Measurements from ENCODE around the gene CCDC89. TPM values are rescaled to one million over a fixed set of nuclear protein-coding genes. Genes with fewer than 3 reads are reported as not detected.

Gene CCDC89
- total and polyA plus RNA-seq, 2 of the 13 experiments (the other 11 are each of a cell fraction or from before 2014, with no cell fraction given), result 0.13 to 0.38 TPM

DNA sequence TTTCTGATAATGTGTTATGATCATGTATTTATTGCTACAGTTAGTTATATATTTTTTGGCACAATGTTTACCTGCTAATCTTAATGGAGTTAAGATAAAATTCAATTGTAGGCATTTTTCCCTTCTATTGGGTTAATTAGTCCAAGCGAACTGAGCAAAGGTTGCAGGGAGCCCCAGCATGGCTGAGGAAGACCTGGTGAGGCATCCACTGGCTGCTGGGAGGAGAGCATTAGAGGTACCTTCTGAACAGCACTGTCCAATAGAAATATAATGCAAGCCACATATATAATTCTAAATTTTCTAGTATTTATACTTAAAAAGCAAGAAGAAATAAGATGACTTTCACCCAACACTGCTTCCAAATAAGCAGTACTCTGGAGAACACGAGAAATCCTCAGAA lies 38.9 kb downstream of the CCDC89 start:
- H2AFZ ChIP-seq (ENCODE audit: low read length), result peak overlapping the region; percentile 79
- H3K27ac ChIP-seq (ENCODE audit: extremely low read length, insufficient read depth, low read length), result peak overlapping the region; percentile 77
- no peaks in the 10 kb centered on the region; a peak in 1 of 5 replicates for H3K27me3 ChIP-seq (ENCODE audit: control insufficient read depth in 1 of 2, insufficient read depth in 2 of 2, low read length in 2 of 2)
- no peaks in the 10 kb centered on the region for H4K20me1 ChIP-seq (ENCODE audit: insufficient read depth, low read length)
- peaks cover 18% of the 10 kb centered on the region for H3K4me1 ChIP-seq (ENCODE audit: insufficient read depth, low read length)
- H3K9ac ChIP-seq (ENCODE audit: insufficient read depth, low read depth, low read length), result peak overlapping the region; percentile 80
- H3K79me2 ChIP-seq (ENCODE audit: insufficient read depth, low read length), result peaks cover 17% of the 10 kb centered on the region
- DNase-seq (ENCODE audit: low spot score) (no peak), ATAC-seq (peak; percentile 26), FAIRE-seq (no peak)
- WGBS (ENCODE audit: low lambda C conversion rate), result 8% methylated on average over 2 of the region's 2 CpGs
- peak overlapping the region; percentile 88 for H3K4me2 ChIP-seq (ENCODE audit: low read depth, low read length)
- CTCF ChIA-PET (ENCODE audit: low intra/inter-chr PET ratio, low total read pairs), result no interaction called here
- H3K36me3 ChIP-seq (replicated peaks in 1 of 2; ENCODE audit: control insufficient read depth in 1 of 2, insufficient read depth in 2 of 2, low read length in 2 of 2), result no peaks in the 10 kb centered on the region; a peak in 1 of 5 replicates
- H3K9me3 ChIP-seq (ENCODE audit: low read length), result no peaks in the 10 kb centered on the region
- peak overlapping the region; percentile 81 to 83 (median 82) for H3K4me3 ChIP-seq (replicated peaks in 1 of 3; ENCODE audit: insufficient read depth in 1 of 3, low read depth in 2 of 3, low read length in 3 of 3)
- BruUV-seq (replicated peaks), result no TSS peak
- POLR2A ChIA-PET, result interaction anchor here (0.7 to 5.7 kb wide), 8 partner anchors 10 to 655 kb away, joined by 3 to 112 read pairs (median 4); partner anchors contain the start of genes CREBZF, DLG2, HIKESHI and PICALM
- TF ChIP-seq ZMAT5 (CRISPR knock-in tag; IDR thresholded peaks at IDR 0.05; ENCODE audit: borderline replicate concordance, low read depth) (no peak), SIX1 (CRISPR knock-in tag; IDR thresholded peaks at IDR 0.05; ENCODE audit: borderline replicate concordance) (no peak), HDAC6 (IDR thresholded peaks at IDR 0.05; ENCODE audit: low read depth, low read length) (no peak), ZNF777 (CRISPR knock-in tag; IDR thresholded peaks at IDR 0.05) (no peak), SALL2 (CRISPR knock-in tag; IDR thresholded peaks at IDR 0.05) (no peak), ONECUT2 (CRISPR knock-in tag; IDR thresholded peaks at IDR 0.05) (no peak)
- in situ Hi-C loops (cut with HindIII; ENCODE audit: extremely low pct_ligation_motif_present, low pct_unique_long_range_greater_than_20kb) (loop anchor here (25.0 kb wide), 1 partner anchor 615 kb away; no protein-coding TSS in a partner anchor), intact Hi-C loops (cut with micrococcal nuclease; ENCODE audit: unreplicated experiment) (loop anchor here (1.0 kb wide), 1 partner anchor 19 kb away; the partner anchor contains the start of gene TMEM126B)

DNA sequence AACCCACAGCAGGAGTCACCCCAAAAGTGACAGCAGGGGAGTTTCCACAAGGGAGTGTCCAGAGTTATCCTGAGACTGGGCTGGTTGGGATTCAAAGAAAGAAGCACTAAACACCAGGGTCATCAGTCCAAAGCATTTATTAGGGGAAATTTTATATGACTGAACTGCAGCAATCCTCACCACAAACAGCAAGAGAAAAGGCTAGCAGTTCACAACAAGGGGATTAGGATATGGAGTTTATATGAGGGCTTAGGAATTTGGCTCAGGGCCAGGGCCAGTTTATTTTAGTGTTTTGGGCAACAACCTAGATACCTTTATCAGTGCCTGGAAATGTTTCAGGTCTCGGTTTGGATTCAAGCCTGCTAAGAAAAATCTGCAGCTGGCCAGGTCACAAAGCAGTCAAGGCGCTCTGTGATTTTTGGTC lies 42.8 kb downstream of the CCDC89 start:
- TF ChIP-seq AKAP8 (CRISPR knock-in tag; IDR thresholded peaks at IDR 0.05), result no peak
- no peak for TF ChIP-seq MEF2D (CRISPR knock-in tag; IDR thresholded peaks at IDR 0.05)
- no peak for TF ChIP-seq JARID2 (CRISPR knock-in tag; IDR thresholded peaks at IDR 0.05; ENCODE audit: insufficient replicate concordance)
- no peak for TF ChIP-seq HNF1B (CRISPR knock-in tag; IDR thresholded peaks at IDR 0.05)
- no peak for TF ChIP-seq SP5 (CRISPR knock-in tag; IDR thresholded peaks at IDR 0.05; ENCODE audit: borderline replicate concordance, low read depth)
- no peak for TF ChIP-seq SNAPC2 (CRISPR knock-in tag; IDR thresholded peaks at IDR 0.05)
- TF ChIP-seq NFIB (CRISPR knock-in tag; IDR thresholded peaks at IDR 0.05; ENCODE audit: borderline replicate concordance), result no peak
- no peak for TF ChIP-seq GTF3A (CRISPR knock-in tag; conservative IDR thresholded peaks at IDR 0.05)

More for the DNA sequence above, 42.8 kb downstream of the CCDC89 start:
- H3K4me1 ChIP-seq (ENCODE audit: insufficient read depth, low read length), result peaks cover 5% of the 10 kb centered on the region
- no peak for FAIRE-seq
- peaks cover 2% of the 10 kb centered on the region for H3K79me2 ChIP-seq (ENCODE audit: insufficient read depth, low read length)
- intact Hi-C loops (cut with micrococcal nuclease; ENCODE audit: unreplicated experiment) (no loop called here), in situ Hi-C loops (cut with HindIII; ENCODE audit: extremely low pct_ligation_motif_present, low pct_unique_long_range_greater_than_20kb) (loop anchor here (25.0 kb wide), 1 partner anchor 619 kb away; no protein-coding TSS in a partner anchor)
- no peak overlapping the region for H2AFZ ChIP-seq (ENCODE audit: low read length)
- no TSS peak for BruUV-seq (replicated peaks)
- WGBS (ENCODE audit: low lambda C conversion rate), result 45% methylated on average over 2 of the region's 2 CpGs
- H3K9me3 ChIP-seq (ENCODE audit: low read length), result no peaks in the 10 kb centered on the region
- ChIA-PET POLR2A (no interaction called here), CTCF (ENCODE audit: low intra/inter-chr PET ratio, low total read pairs) (no interaction called here)
- ATAC-seq, result no peak
- H3K36me3 ChIP-seq (replicated peaks in 1 of 2; ENCODE audit: control insufficient read depth in 1 of 2, insufficient read depth in 2 of 2, low read length in 2 of 2), result no peaks in the 10 kb centered on the region
- H3K27ac ChIP-seq (ENCODE audit: extremely low read length, insufficient read depth, low read length), result no peak overlapping the region
- H3K9ac ChIP-seq (ENCODE audit: insufficient read depth, low read depth, low read length), result no peak overlapping the region
- H4K20me1 ChIP-seq (ENCODE audit: insufficient read depth, low read length), result no peaks in the 10 kb centered on the region
- H3K27me3 ChIP-seq (ENCODE audit: control insufficient read depth in 1 of 2, insufficient read depth in 2 of 2, low read length in 2 of 2), result no peaks in the 10 kb centered on the region; a peak in 1 of 5 replicates
- H3K4me3 ChIP-seq (replicated peaks in 1 of 3; ENCODE audit: insufficient read depth in 1 of 3, low read depth in 2 of 3, low read length in 3 of 3), result no peak overlapping the region
- H3K4me2 ChIP-seq (ENCODE audit: low read depth, low read length), result no peak overlapping the region
- no peak for DNase-seq (ENCODE audit: low spot score)

Measured in HepG2 (cell line).